ENCODE data around the gene PLCD3.

Gene PLCD3

DNA sequence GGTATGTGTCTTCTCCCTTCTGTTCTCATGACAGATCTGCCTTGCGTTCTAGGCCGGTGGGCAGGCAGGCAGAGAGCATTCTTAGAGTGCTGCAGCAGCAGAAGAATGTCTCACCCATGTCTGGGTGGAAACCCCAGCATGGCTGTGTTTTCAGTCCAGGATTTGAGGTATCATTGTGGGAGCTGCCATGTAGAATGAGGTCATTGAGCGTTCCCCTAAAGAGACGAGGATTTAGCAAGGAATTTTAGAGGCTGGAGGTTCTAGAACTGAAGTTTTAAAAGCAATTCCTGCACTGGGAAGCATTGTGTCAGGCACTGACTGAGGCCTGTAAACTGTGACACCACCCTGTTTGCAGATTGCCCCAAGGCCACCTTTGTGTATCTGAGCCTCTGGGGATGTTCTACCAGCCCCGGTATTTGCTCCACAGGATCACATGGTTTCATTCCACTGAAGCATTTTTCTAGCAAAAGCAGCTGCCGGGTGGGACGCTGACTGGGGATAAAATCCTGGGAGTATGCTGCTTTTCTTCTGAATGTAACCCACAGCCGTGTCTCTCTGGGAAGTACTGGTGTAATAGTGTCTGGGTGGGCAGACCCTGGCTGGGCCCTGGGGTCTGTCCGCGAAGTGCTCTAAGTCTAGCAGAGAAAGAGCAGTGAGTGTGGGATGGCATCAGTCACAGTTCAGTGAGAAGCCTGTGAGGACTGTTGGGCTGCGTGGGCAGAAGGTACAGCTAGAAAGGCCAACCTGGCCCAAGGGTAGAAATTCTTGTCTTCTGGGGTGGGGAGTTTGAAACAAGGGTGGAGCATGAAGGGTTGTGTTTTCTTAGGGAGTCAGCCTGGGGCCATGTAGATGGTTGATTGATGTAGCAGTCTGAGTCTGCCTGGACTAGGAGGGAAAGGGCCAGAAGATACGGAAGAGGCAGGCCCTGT, 30.2 kb downstream of the PLCD3 start:
- no peak for DNase-seq

- no peak for DNase-seq
Observed at GRCh38 chr17:45101546-45101882, 30.8 kb downstream of the PLCD3 start.

DNA sequence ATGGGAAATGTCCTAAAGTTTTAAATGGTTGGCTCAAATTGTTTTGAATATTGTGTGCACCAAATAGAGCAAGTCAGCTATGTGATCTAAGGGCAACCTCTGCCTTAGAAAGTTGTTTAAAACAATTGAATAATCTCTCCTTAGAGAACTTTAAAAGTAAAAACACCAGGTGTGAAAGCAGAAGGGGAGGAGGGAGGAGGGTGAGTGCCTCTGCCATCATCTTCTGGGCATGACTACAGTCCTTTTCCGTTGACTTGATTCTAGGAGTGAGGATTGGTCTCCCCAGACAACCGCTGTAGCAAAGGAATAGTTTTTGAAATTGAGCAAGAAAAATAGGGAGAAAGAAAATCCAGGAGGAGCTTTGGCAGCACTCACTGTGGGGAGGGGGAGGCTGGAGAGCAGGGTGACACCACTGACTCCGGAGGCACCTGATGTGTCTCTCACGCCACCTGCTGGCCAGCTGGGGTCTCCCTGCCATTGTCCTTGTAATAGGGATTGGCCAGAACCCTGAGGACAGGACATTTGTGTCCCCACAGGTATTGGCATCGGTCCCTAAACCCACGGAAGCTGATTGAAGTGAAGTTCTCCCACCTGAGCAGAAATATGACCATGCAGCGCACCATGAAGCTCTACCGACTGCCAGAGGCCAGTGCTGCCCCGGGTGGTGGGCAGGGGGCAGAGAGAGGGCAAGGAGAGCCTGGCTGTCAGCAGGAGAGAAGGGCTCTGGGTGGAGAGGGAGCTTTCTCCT, 33.3 kb downstream of the PLCD3 start:
- peak; percentile 21 to 69 (median 58) for DNase-seq

DNA sequence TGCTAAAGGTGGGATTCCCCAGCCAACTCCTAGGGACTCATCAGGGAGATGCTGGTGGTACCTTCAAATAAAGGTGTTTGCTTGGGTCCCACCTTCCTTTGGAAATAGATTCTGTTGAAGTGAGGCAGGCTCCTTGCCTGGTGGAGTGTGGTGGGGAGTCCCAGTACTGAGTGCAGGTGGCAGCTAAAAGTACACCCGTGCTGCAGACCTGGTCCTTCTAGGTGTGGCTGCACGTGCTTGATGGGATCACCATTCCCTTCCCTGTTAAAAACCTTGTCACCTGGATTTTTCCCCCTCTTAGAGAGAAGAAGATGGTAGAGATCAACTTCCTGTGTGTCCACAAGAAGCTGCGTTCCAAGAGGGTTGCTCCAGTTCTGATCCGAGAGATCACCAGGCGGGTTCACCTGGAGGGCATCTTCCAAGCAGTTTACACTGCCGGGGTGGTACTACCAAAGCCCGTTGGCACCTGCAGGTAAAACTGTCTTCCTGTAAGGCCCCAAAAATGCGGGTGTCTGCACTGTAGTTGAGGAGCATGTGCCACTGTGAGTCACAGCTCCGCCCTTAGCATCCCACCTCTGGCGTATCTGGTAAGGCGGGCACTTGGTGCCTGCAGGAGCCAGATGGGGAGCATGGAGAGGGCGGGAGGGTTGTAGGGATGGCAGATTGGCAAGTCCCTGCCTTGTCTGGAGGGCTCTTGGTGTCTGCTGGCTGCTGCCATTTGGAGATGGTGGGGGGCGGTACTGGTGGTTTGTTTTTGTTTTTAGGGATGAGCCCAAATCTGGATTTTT, 34.0 kb downstream of the PLCD3 start:
- DNase-seq = no peak

GRCh38 chr17:45096926-45097325, 35.4 kb downstream of the PLCD3 start:
- DNase-seq = no peak

DNA sequence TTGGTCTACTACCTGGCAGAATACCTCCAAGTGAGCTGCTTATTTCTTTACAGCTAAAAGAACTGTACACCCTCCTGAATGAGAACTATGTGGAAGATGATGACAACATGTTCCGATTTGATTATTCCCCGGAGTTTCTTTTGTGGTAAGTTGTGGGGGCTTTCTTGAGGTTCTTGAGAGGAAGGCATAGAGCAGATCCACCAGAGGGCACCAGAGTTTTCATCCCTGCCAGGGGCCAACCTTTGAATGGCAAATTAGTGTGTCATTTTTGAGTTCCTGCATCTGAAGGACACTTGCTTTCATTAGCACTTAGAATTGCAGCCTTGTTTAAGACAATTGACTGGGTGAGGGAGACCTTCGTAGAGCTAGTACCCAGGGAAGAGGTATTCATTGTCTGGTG, 36.2 kb downstream of the PLCD3 start:
- no peak for DNase-seq

DNA sequence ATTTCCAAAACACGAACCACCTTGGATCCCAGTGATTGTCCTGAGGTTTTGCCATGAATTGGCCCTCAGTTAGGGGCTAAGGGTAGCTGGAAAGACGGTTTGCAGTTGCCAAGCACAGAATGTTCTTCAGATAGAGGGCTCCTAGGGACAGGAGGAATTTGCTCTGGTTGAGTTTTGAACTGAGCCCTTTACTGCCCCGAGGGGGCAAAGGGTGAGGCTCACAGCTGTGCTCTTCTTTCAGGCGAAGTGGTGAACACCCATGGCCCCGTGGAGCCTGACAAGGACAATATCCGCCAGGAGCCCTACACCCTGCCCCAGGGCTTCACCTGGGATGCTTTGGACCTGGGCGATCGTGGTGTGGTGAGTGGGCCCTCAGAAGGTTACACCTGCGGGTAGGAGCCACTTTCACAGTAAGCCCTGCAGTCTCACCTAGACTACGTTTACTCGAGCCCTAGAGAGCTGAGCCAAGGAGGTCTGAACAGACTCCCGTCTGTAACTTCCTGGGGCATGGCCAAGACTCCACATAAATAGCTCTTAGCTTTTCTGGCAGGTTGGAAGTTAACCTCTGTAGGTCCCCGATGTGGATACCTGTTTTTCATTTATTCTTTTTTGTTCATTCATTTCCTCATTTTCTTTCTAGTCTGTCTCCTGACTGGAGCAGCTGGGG, 38.7 kb downstream of the PLCD3 start:
- no peak for DNase-seq

GRCh38 chr17:45092911-45093430, 39.3 kb downstream of the PLCD3 start:
- DNase-seq = no peak

DNA sequence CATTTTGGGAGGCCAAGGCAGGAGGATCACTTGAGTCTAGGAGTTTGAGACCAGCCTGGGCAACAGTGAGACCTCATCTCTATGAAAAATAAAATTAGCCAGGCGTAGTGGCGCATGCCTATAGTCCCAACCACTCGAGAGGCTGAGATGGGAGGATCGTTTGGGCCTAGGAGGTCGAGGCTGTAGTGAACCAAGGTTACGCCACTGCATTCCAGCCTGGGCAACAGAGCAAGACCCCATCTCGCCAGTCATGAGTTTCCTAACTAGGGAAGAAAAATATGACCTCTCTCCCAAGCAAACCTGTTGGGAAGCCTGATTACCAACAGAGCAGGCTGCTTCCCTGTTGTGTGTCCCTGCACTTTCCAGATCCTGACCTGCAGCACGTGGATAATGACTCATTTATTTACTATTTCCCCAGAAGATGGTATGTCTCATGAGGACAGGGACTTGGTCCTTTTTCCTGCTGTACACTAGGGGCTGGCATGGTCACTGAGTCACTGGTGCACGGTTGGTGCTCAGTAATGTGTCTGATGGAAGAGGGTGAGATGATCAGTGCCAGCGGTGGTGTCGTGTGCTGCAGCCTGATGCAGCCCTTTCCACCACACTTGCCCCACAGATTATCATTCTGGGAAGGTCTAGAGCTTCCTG, 40.4 kb downstream of the PLCD3 start:
- no peak for DNase-seq

- DNase-seq = no peak
Observed at GRCh38 chr17:45090711-45091110, 41.6 kb downstream of the PLCD3 start.

GRCh38 chr17:45088741-45089140, 43.6 kb downstream of the PLCD3 start:
- no peak for DNase-seq

DNA sequence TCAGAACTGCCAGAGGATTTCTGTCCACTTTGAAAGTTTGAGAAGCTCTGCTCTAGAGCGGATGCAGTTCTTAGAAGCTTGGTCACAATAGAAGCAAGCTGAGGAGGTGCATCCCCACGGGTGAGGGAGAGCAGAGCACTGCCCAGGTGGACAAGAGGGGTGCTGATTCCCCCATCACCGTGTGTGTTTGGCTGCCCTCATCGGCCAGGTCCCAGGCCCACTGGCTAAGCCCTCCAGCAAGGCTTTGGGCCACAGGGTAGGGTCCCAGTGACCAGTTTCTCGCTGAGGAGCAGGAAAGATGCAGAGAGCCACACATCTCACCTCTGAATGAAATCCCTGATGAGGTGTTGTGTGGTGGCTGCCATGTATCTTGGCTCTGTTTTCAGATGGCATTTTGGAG, 44.3 kb downstream of the PLCD3 start:
- DNase-seq = no peak

- DNase-seq = no peak
Observed at GRCh38 chr17:45087504-45087975, 44.8 kb downstream of the PLCD3 start.

DNA sequence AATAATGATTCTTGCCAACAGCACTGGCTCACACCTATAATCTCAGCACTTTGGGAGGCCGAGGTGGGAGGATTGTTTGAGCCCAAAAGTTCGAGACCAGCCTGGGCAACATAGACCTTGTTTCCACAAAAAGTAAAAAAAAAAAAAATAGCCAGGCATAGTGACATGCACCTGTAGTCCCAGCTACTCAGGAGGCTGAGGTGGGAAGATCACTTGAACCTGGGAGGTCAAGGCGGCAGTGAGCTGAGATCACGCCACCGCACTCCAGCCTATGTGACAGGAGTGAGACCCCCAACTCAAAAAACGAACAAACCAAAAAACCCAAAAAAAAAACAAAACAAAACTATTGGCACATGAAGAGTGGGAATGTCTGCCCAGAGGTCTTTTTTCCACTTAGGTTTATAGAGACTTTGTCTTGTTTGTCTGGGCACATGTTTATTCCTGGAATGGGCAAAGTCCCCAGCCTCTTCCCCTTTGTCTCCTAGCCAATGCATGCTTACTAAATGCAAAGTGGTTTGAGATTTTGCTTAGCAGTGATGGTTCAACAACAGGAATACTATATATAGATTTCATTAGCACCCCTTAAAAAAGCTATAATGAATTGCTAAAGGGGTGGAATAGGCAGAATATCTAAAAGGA, 45.3 kb downstream of the PLCD3 start:
- no peak for DNase-seq

DNA sequence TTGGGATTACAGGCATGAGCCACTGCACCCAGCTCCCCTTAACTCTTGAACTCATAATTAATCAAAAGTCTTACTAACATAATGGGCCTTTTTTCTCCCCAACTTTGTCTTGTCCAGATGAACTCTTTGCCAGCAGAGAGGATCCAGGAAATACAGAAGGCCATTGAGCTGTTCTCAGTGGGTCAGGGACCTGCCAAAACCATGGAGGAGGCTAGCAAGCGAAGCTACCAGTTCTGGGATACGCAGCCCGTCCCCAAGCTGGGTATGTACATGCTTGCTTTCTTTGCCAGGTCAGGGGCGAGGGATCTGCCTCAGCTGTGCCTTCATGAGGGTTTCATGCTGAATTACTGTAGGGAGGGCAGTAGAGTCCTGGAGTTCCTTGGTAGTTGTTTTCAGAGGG, 45.9 kb downstream of the PLCD3 start:
- no peak for DNase-seq

GRCh38 chr17:45081047-45081703, 51.1 kb downstream of the PLCD3 start:
- DNase-seq = no peak

DNA sequence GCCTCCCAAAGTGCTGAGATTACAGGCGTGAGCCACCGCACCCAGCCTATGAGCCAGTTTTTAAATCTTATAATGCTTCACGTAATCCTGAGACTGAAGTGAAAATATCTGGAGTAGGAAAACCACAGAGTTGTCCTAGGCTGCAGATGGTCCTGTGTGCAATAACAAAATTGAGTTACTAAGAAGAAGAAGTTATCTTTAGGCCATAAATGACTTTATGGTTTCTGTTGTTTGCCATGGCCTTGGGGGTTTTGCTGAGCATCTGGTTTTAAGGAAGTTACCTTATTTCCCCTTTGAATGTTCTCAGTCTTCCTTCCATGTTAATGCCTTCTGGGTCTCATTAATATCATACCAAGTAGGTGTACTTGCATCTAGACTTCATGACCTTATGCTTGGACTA, 54.7 kb downstream of the PLCD3 start:
- DNase-seq = peak in 1 of 5 experiments; percentile 42

DNA sequence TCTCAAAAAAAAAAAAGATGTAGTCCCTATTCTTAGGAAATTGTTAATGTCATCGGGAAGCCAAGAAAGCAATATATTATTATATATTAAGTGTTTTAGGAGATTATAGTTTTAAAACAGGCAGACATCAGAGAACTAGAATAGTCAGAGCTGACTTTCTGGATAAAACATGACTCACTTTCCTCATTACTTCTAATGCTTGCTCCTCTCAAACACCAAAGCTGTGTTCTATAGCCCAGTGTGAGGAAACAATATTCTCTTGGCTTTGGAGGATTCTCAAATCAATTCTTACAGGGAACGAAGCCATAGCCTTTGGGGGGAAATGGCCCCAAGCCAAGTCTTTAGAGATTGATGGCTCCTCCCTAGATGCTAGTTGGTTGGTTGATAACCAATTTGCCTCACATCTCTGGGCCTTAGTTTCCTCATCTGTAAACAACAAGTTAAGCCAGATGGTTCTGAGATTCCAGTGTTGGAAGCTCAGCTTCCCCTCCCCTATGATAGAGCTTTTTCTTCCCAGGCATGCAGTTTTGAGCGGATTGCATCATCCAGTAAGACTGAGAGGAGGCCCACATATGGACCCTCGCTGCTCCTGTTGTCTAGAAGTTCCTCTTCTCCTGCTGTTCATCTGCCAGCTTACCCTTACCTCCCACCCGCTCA, 58.8 kb downstream of the PLCD3 start:
- DNase-seq = no peak

- DNase-seq = no peak
Observed at GRCh38 chr17:45070809-45071208, 61.5 kb downstream of the PLCD3 start.

GRCh38 chr17:45070001-45070400, 62.3 kb downstream of the PLCD3 start:
- no peak for DNase-seq
